ENCODE data around the gene OSTN. TPM values are rescaled to one million over a fixed set of nuclear protein-coding genes. Genes with fewer than 3 reads are reported as not detected.

The OSTN gene
- total RNA-seq, 2 donors from 2014 or later = 0.09 TPM; not detected in 1

DNA sequence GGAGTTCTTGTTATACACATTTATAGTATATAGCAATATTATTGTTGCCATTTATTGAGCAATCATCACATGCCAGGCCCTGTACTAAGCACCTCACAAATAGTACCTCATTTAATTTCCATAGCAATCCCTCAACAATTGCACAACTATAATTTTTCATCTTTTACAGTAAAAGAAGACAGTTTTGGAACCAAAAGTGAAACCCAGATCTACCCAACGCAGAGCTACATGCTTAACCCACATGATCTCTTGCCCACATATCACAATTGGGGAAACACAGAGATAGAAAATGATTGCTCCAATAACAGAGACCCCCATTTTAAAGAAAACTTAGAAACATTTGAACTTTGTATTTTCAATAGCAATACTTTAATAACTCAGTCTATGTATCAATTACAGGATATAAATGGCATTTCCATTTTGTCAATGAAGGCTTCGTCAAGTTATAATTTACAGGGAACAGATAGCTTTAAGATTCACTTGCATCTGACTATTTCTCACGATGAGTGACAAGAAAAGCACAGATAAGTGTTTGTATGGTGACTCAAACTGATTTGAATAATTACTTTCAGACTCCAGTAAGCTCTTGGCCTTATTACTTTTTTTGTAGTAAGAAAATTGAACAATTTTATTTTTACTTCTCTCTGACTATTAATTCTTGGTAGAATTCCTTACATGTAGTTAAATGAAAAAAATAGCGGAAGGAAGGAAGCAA lies 91.4 kb downstream of the OSTN start:
- Histone ChIP-seq H3K27ac (no peak overlapping the region), H3K4me3 (no peak overlapping the region)
- whole genome bisulfite sequencing = 74% methylated on average over 4 of the region's 4 CpGs

GRCh38 chr3:191292243-191293015 lies 93.4 kb downstream of the OSTN start:
- Histone ChIP-seq H3K36me3 (no peaks in the 10 kb centered on the region), H3K4me3 (no peak overlapping the region), H3K4me1 (replicated peaks) (no peaks in the 10 kb centered on the region), H3K27me3 (replicated peaks; ENCODE audit: insufficient read depth) (no peaks in the 10 kb centered on the region), H3K27ac (no peak overlapping the region), H3K9me3 (no peaks in the 10 kb centered on the region)
- WGBS = 78% methylated on average over 5 of the region's 5 CpGs
- TF ChIP-seq POLR2AphosphoS5 (IDR thresholded peaks at IDR 0.05) (no peak), POLR2A (IDR thresholded peaks at IDR 0.05) (no peak), CTCF (IDR thresholded peaks at IDR 0.05) (no peak)
- no peak for DNase-seq (ENCODE audit: low spot score)
- intact Hi-C loops (cut with DNase I) = no loop called here

More for the DNA sequence above, 91.4 kb downstream of the OSTN start:
- Histone ChIP-seq H3K4me1 (replicated peaks) (no peaks in the 10 kb centered on the region), H3K27me3 (replicated peaks; ENCODE audit: insufficient read depth) (no peaks in the 10 kb centered on the region), H3K9me3 (no peaks in the 10 kb centered on the region), H3K36me3 (no peaks in the 10 kb centered on the region)
- intact Hi-C loops (cut with DNase I) = no loop called here
- TF ChIP-seq POLR2AphosphoS5 (IDR thresholded peaks at IDR 0.05) (no peak), CTCF (IDR thresholded peaks at IDR 0.05) (no peak)
- DNase-seq (ENCODE audit: low spot score) = no peak

GRCh38 chr3:191294291-191294690 lies 95.2 kb downstream of the OSTN start:
- no peaks in the 10 kb centered on the region for H3K36me3 ChIP-seq
- no peak overlapping the region for H3K4me3 ChIP-seq
- no peak for TF ChIP-seq POLR2AphosphoS5 (IDR thresholded peaks at IDR 0.05)
- no peak for TF ChIP-seq CTCF (IDR thresholded peaks at IDR 0.05)
- no peak for TF ChIP-seq POLR2A (IDR thresholded peaks at IDR 0.05)
- DNase-seq (ENCODE audit: low spot score) = no peak
- no peak overlapping the region for H3K27ac ChIP-seq
- no peaks in the 10 kb centered on the region for H3K27me3 ChIP-seq (replicated peaks; ENCODE audit: insufficient read depth)
- no peaks in the 10 kb centered on the region for H3K9me3 ChIP-seq
- 94% methylated on average over 1 of the region's 1 CpG for WGBS
- H3K4me1 ChIP-seq (replicated peaks) = no peaks in the 10 kb centered on the region
- intact Hi-C loops (cut with DNase I) = no loop called here

GRCh38 chr3:191296041-191296541 lies 97.0 kb downstream of the OSTN start:
- TF ChIP-seq POLR2A (IDR thresholded peaks at IDR 0.05) (no peak), POLR2AphosphoS5 (IDR thresholded peaks at IDR 0.05) (peak; percentile 42)
- Histone ChIP-seq H3K9me3 (no peaks in the 10 kb centered on the region), H3K36me3 (no peaks in the 10 kb centered on the region), H3K27ac (no peak overlapping the region), H3K27me3 (replicated peaks; ENCODE audit: insufficient read depth) (no peaks in the 10 kb centered on the region), H3K4me1 (replicated peaks) (no peaks in the 10 kb centered on the region), H3K4me3 (no peak overlapping the region)
- WGBS = 46% methylated on average over 4 of the region's 4 CpGs
- intact Hi-C loops (cut with DNase I) = no loop called here
- no peak for DNase-seq (ENCODE audit: low spot score)

DNA sequence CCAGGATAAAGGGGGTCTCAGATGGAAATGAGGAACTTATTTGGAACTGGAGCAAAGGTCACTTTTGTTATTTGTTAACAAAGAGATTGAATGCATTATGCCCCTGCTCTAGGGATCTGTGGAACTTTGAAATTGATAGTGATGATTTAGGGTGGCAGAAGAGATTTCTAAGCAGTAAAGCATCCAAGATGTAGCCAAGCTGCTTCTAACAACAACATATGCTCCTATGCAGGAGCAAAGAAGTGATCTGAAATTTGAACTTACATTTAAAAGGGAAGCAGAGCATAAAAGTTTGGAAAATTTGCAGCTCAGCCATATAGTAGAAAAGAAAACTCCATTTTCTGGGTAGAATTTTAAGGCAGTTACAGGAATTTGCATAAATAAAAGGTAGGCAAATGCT lies 99.8 kb downstream of the OSTN start:
- no peak for DNase-seq (ENCODE audit: low spot score)
- intact Hi-C loops (cut with DNase I) = no loop called here
- Histone ChIP-seq H3K4me1 (replicated peaks) (no peaks in the 10 kb centered on the region), H3K27me3 (replicated peaks; ENCODE audit: insufficient read depth) (no peaks in the 10 kb centered on the region), H3K36me3 (no peaks in the 10 kb centered on the region), H3K27ac (no peak overlapping the region), H3K4me3 (no peak overlapping the region), H3K9me3 (no peaks in the 10 kb centered on the region)
- TF ChIP-seq CTCF (IDR thresholded peaks at IDR 0.05) (no peak), POLR2A (IDR thresholded peaks at IDR 0.05) (no peak), POLR2AphosphoS5 (IDR thresholded peaks at IDR 0.05) (no peak)
